Measurements from ENCODE around the gene LUC7L3. TPM values are rescaled to one million over a fixed set of nuclear protein-coding genes. Genes with fewer than 3 reads are reported as not detected.
"Not testable (repeated sequence)": the region's sequence is repeated elsewhere in the genome, so short reads cannot be mapped to it uniquely, and the experiment has no call there.

LUC7L3 gene
- total RNA-seq, 2 donors from 2014 or later: 128 to 145 TPM

DNA sequence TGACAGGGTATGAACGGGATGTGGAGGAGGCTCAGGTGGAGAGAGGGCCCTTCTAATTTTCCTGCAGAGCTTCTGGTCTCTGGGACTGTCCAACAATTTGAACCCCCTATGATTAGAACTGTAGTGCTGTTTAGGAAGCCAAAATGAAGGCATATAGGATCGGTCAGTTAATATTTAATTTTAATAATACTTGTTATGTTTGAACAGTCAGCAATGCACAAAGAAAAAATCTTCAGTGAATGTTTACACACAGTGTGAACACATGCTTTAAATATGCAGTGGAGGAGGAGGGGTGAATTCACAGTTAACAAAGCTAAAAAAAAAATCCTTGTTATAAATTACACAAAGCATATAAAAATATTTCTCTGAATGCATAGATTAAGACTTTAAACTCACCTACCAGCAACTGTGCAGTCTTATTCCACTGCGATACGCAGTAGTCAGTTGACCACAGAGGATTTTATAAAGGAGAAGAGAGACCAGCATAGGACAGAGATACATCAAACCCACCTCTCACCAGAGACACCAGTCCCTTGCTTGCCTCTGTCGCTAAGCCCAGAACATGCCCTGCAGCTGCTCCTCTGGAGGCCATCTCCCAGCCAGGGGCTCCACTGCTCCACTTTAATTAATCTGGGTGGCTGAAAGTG, 26.2 kb upstream of the LUC7L3 start:
- no peak for ATAC-seq
- Mint-ChIP-seq H3K36me3 (peaks cover 0 to 10% of the 10 kb centered on the region in 2 donors), H3K9me3 (no peaks in the 10 kb centered on the region), H3K27ac (no peak overlapping the region)
- DNase-seq (ENCODE audit: low spot score in 2 of 2): no peak

DNA sequence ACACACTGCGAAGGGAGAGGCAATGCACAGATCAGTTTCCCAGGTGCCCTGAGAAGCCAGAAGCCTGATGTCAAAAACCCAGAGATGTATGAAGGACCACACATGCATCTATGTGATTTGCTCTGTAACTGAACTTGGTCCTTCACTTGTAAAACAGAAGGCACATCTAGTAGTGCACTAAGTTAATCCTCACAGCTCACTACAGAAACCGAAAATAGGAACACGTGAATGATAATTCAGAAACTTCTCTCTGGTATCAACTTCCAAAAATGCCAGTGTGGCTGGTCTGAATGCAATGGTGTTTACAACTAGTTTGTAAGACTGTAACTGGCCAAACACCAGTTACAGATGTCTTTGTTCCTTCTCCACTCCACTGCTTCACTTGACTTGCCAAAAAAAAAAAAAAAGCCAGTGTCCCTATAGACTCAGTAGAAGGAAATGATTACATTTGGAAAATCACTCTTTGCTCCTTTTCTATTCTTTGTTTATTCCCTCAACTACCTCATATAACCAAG, 23.0 kb upstream of the LUC7L3 start:
- ATAC-seq (no peak), DNase-seq (ENCODE audit: low spot score in 2 of 2) (no peak)
- Mint-ChIP-seq H3K27ac (peak overlapping the region; percentile 4 to 54), H3K9me3 (no peaks in the 10 kb centered on the region), H3K36me3 (peaks cover 0 to 10% of the 10 kb centered on the region in 2 donors)

DNA sequence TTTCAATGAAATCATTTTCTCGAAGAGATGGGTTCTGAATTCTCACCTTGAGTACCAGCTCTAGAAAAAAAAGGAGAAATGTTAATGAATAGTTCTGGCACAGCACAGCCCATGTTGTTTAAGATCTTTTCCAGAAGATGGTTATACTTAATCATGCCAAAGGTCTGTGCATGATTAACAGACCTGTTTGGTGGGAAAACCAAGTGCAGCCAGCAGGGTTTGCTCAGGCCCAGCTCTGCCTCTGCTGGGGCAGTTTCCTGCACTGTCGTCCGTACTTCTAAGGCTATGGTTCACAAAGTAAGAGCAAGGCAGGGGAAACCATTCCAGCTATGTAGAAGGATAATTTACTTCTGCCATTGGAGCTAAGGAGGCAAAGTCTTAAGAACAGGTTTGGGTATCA, 22.3 kb upstream of the LUC7L3 start:
- peak overlapping the region; percentile 4 to 54 for H3K27ac Mint-ChIP-seq
- DNase-seq (ENCODE audit: low spot score in 2 of 2): no peak
- H3K9me3 Mint-ChIP-seq: no peaks in the 10 kb centered on the region
- ATAC-seq: no peak
- peaks cover 0 to 10% of the 10 kb centered on the region in 2 donors for H3K36me3 Mint-ChIP-seq

DNA sequence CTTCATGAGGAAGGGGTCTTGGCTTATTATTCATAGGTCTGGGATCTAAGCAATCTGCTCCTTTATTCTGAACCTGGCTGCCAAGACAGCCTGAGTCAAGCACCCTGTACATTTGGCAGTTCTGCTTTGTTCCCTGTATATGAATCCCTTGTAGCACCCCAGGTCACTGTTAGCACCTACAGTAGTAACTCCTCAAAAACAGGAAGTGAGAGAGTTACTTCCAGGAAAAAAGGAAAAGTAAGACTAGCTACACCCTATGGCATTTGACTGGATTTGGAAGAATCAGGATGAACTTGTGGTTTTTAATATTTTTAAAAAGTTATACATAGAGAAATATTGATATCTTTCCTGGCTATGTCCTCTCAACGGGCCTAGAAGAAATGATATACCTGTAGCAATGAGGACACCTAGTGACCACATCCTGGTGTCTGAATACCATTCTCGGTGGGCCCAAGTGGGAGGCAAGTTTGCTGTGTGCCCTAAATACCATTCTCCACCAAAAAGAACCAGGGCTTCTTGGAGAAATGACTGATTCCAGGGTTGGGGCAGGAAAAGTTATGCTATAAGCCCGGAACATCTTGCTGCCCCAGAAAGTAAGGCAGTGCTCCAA, 21.6 kb upstream of the LUC7L3 start:
- Mint-ChIP-seq H3K36me3 (peaks cover 0 to 10% of the 10 kb centered on the region in 2 donors), H3K9me3 (no peaks in the 10 kb centered on the region), H3K27ac (peak overlapping the region in 1 of 2 donors; percentile 69)
- ATAC-seq: no peak
- DNase-seq (ENCODE audit: low spot score in 2 of 2): no peak

DNA sequence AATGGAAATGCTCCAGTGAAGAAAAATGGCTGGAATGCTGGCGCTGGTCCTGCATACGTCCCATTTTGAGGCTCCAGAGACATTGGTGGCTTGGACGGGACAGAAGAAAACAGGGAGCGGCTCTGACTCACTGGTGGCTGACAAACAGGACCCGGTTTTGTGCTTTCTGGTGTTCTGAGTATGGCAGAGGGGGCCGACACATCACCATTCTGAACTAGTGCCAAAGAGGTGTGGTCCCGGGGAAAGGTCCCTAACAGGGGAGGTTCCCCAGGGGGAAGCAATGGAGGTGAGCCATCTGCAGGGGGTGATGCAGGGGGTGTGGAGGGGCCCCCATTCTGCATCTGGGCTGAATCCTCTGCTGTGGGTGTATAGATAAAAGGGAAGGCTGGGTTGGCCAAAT, 20.0 kb upstream of the LUC7L3 start:
- Mint-ChIP-seq H3K27ac (no peak overlapping the region), H3K36me3 (peaks cover 0 to 16% of the 10 kb centered on the region in 2 donors), H3K9me3 (no peaks in the 10 kb centered on the region)
- ATAC-seq (no peak), DNase-seq (ENCODE audit: low spot score in 2 of 2) (no peak)

DNA sequence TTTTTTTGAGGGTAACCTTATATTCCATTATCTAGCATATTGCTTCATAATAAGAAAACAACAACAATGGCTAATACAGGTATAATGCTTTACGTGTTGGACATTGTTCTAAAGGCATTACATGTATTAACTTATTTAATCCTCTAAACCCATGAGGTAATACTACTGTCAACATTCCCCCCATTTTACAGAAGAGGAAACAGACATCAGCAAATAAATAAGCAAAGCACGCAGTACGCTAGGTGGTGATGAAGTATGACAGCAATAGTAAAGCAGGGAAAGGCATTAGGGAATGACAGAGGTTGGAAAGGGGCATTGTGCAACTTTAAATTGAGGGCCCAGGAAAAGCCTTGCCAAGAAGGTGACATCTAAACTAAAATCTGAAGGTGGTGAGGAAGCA, 16.2 kb upstream of the LUC7L3 start:
- ATAC-seq (no peak), DNase-seq (ENCODE audit: low spot score in 2 of 2) (no peak)
- H3K9me3 Mint-ChIP-seq: no peaks in the 10 kb centered on the region
- H3K36me3 Mint-ChIP-seq: peaks cover 2 to 14% of the 10 kb centered on the region in 2 donors
- H3K27ac Mint-ChIP-seq: peak overlapping the region; percentile 6 to 35

DNA sequence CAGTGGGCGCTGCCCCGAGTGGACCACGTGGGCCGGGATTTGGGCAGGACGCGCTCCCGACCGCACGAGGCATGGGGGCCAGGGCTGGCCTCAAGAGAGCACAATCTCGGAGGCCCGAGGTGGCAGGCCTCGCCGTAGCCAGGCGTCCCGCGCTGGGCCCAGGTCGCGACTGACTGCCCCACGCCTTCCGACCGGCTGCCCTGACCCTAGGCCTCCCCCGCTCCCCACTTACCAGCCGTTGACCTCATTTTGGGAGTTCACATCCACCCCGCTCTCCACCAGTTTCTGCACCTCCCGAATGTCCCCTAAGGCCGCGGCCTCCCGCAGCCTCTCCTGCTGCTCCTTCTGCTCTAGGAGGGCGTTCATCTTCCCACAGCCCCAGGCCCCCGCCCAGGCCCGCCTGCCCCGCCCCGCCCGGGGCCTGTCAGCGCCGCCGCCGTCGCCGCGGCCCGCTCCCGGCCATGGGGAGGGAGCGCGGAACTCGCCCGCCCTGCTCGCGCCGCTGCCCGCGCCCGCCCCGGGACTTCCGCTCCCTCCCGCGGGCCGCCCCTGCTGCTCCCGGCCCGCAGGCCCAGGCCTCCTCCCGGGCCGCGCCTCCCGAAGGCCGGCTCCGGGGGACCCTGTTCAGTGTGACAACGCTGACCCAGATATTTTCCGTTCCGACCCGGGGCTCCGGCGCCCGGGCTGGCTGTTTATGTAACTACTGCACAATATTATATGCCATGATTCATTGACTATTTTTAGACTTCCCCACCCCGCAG, 11.9 kb upstream of the LUC7L3 start, which contains the start of gene ANKRD40:
Gene ANKRD40 (minus strand): TSS at position 626 of the 761 bp plus-strand sequence. CDS start 260 bp downstream, at position 366.
- H3K27ac Mint-ChIP-seq: peak within 1 kb of the TSS; percentile 95 to 99
- DNase-seq (ENCODE audit: low spot score in 2 of 2) (peak; percentile 82 to 95), ATAC-seq (peak; percentile 78 to 87)
- H3K36me3 Mint-ChIP-seq: peaks cover 9 to 14% of the 10 kb centered on the region in 2 donors
- no peaks in the 10 kb centered on the region for H3K9me3 Mint-ChIP-seq

DNA sequence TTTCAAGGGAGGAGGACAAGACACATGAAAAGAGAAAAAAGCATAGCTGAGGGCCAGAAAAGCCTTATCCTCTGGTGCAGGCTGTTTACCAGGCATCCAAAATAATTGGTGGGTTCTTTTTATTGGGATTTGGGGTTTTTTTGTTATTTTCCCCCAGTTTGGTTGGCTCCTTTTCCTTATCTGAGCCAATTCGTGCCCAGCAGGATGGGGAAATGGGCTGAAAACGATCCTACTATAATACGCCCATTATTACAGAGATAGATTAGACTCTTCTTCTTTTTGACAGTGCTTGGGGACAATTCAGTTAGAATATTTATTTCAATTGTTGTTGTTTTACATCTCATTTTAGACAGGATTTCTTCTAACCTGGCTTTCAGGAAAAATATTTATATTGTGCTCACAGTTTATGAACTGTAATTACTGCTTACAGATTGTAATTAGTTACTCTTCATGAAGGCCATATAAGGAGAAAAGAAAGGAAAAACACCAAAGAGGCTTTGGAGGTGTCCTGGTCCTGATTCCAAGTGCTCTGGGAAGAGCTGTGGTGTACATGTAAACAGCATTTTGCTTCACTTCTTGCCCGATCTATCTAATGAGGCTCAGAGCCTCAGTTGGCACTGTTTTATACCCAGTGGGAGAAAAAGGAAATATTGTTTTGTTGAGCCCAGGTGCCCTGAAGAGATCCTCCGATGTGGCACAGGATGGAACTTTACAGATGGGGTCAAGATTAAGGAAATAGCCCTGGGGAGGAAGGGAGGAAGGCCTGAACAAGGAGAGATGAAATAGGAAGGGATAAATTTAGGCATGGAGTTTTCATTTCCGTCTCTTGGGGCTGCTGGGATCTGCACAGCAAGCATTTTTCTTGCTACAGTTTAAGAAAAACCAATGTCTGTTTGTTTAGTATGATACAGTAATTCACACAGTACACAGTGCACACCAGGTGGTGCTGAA, 11.1 kb upstream of the LUC7L3 start:
- Mint-ChIP-seq H3K27ac (peak overlapping the region; percentile 95 to 97), H3K9me3 (no peaks in the 10 kb centered on the region), H3K36me3 (peaks cover 9 to 14% of the 10 kb centered on the region in 2 donors)
- DNase-seq (ENCODE audit: low spot score in 2 of 2) (no peak), ATAC-seq (no peak)

DNA sequence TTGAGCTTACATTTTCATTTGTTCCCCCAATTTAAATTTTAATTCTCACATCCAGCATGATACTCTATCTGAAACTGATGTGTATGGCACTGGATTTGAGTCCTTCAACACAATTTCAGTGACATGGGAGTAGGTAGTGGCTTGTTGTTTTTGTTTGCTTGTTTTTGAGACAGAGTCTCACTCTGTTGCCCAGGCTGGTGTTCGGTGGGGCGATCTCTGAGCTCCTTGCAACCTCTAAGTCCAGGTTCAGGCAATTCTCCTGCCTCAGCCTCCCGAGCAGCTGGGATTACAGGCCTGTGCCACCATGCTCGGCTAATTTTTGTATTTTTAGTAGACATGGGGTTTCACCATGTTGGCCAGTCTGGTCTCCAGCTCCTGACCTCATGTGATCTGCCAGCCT, 10.3 kb upstream of the LUC7L3 start:
- H3K9me3 Mint-ChIP-seq; DNase-seq (ENCODE audit: low spot score in 2 of 2); ATAC-seq; H3K36me3 Mint-ChIP-seq: not testable (repeated sequence)
- H3K27ac Mint-ChIP-seq: peak overlapping the region; percentile 95 to 97

DNA sequence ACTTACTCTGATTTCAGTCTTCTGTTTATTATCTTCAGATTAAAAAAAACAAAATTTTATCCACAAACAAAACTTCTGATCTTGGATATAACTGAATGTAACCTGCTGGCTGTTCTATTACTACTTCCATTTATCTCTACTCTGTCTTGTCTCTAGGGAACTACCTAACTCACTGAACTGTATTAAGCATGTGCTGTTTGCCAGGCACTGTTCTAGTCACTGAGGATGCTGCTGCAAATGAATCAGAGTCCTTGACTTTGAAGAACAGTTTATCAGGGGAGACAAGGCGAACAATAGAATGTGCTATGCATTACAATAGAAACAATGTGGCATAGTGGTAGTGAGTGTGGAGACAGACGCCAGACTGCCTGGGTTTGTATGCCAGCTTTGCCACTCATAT, 9.4 kb upstream of the LUC7L3 start:
- no peaks in the 10 kb centered on the region for H3K9me3 Mint-ChIP-seq

DNA sequence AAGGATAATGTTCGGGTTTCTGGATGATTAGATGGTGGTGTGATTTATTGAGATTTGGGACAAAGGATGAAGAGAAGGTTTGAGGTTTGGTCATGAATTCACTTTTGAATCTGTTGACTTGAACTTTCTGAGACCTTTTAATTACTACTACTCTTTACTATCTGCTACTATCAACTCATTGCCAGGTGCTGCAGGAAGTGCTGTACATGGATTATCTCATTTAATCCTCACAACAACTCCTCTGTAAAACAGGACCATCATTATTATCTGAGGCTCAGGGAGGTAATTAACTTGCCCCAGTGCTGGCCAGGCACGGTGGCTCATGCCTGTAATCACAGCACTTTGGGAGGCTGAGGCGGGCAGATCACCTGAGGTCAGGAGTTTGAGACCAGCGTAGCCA, 8.8 kb upstream of the LUC7L3 start:
- H3K36me3 Mint-ChIP-seq: peaks cover 0 to 9% of the 10 kb centered on the region in 2 donors
- DNase-seq (ENCODE audit: low spot score in 2 of 2): no peak
- ATAC-seq: no peak
- H3K9me3 Mint-ChIP-seq: no peaks in the 10 kb centered on the region
- no peak overlapping the region for H3K27ac Mint-ChIP-seq

More for the DNA sequence above, 9.4 kb upstream of the LUC7L3 start:
- H3K36me3 Mint-ChIP-seq: peaks cover 4 to 9% of the 10 kb centered on the region in 2 donors
- no peak for ATAC-seq
- H3K27ac Mint-ChIP-seq: peak overlapping the region in 1 of 2 donors; percentile 95
- no peak for DNase-seq (ENCODE audit: low spot score in 2 of 2)

DNA sequence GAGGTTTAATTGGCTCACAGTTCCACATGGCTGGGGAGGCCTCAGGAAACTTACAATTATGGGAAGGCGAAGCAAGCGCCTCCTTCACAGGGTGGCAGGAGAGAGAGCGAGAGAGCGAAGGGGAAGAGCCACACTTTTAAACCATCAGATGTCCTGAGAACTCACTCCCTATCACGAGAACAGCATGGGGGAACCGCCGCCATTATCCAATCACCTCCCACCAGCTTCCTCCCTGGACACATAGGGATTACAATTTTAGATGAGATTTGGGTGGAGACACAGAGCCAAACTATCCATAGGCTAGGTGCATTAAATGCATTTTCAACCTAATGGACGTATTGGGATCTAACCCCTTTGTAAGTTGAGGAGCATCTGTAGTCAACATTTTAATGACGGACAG, 6.8 kb upstream of the LUC7L3 start:
- no peak overlapping the region for H3K27ac Mint-ChIP-seq
- DNase-seq (ENCODE audit: low spot score in 2 of 2): no peak
- no peaks in the 10 kb centered on the region for H3K9me3 Mint-ChIP-seq
- no peak for ATAC-seq
- peaks cover 0 to 9% of the 10 kb centered on the region in 2 donors for H3K36me3 Mint-ChIP-seq

DNA sequence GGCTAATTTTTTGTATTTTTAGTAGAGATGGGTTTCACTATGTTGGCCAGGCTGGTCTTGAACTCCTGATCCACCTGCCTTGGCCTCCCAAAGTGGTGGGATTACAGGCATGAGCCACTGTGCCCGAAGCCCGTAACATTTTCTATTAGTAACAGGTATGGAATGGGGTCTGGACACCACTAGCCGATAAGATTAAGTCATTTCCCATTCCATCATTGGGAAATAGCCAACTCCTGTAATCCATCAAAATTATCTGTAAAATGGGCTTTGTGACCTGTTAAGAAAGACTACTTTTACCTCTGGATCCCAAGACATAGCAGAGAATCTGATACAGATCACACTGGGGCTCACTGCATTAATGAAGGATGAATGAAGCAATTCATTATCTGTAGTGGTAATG, 3.9 kb upstream of the LUC7L3 start:
- no peak for DNase-seq (ENCODE audit: low spot score in 2 of 2)
- H3K9me3 Mint-ChIP-seq: no peaks in the 10 kb centered on the region
- no peak for ATAC-seq
- peaks cover 12 to 16% of the 10 kb centered on the region in 2 donors for H3K36me3 Mint-ChIP-seq
- H3K27ac Mint-ChIP-seq: no peak overlapping the region

DNA sequence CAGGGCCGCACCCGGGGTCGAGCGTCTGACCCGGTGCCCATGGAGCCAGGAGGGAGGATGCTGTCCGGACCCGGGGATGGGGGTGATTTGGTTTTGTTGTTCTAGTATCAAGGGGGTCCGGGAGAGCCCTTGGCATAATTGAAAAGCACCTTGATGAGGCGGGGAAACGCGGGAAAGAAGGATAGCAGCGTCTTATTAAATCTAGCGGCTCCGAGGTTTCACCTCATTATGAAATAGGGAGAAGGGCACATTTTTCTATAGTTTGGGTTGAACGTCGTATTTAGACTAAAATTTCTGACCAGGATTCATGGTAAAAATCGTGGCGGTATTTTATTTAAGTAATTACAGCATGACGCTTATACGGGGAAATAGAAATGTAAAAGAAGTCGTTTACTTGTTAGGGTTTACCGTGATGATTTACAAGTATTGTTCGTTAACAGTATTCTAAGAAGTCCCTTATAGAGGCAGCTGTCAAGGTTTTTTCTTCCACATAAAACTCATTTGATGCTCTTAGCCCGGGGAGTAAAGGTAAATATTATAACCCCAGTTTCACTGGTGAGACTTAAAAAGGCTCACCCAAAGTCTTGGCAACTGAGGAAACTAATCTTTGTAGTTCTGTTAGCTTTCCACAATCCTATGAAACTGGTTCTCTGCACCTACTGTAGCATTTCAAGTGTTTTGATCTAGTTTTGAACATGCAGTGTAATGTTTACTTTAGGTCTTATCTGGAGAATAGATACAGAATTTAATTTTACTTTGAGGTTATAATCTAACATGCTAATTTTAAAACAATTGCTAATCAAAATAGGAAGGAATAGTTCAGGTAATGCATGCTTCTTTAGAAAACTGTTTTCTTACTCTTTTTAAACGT, 756 bp downstream of the LUC7L3 start:
- DNase-seq (ENCODE audit: low spot score in 2 of 2) (no peak), ATAC-seq (no peak)
- Mint-ChIP-seq H3K36me3 (peaks cover 31 to 32% of the 10 kb centered on the region in 2 donors), H3K9me3 (no peaks in the 10 kb centered on the region), H3K27ac (peak overlapping the region; percentile 98)
